HEK293 (cell line): ENCODE measurements around the gene APOC1.

ENCODE experiments used
- CTCF ChIA-PET: fragments of 350-600 bp; formaldehyde crosslinking; extraction: SDS; loops from one replicate; lab custom pipeline; 2021; ENCODE audit warnings: antibody characterized with exemption; lab: Yijun Ruan, JAX
- POLR2A ChIA-PET: fragments of 300-600 bp; formaldehyde crosslinking; extraction: SDS; loops from one replicate; lab custom pipeline; 2020; ENCODE audit warnings: antibody characterized with exemption, inconsistent platforms; lab: Yijun Ruan, JAX
- H3K27ac ChIP-seq: fragments of 200-500 bp; sonication (Bioruptor generic); 2 replicates; pipeline ENCODE4 v1.5.1; 2014; ENCODE audit warnings: low read depth, low read length, control low read depth, inconsistent platforms; ENCODE audit errors: extremely low read depth
- H3K36me3 ChIP-seq, 2 experiments: fragments of 200-500 bp in 1 of 2; sonication (Bioruptor generic) in 1 of 2; 1 replicate in 1 of 2; 2 replicates in 1 of 2; pipeline ENCODE4 v1.5.1; 2014 to 2017; ENCODE audit warnings: inconsistent platforms in 2 of 2, low read length in 2 of 2; ENCODE audit not compliant: control insufficient read depth in 2 of 2, insufficient read depth in 1 of 2
- H3K4me1 ChIP-seq: fragments of 200-500 bp; sonication (Bioruptor generic); 2 replicates; pipeline ENCODE4 v1.5.1; 2014; ENCODE audit warnings: mild to moderate bottlenecking, low read length, inconsistent platforms; ENCODE audit not compliant: control insufficient read depth, insufficient read depth
- H3K4me3 ChIP-seq: 2 replicates; pipeline ENCODE4 v1.5.1; 2011; ENCODE audit warnings: low read depth, mild to moderate bottlenecking, control low read depth, low read length, moderate library complexity
- H3K9me3 ChIP-seq: fragments of 200-500 bp; sonication (Bioruptor generic); 2 replicates; pipeline ENCODE4 v1.5.1; 2014; ENCODE audit warnings: low read depth, low read length, inconsistent platforms; ENCODE audit not compliant: control insufficient read depth, insufficient read depth
- GLIS1 ChIP-seq: fragments of 450-650 bp; formaldehyde crosslinking; IDR thresholded peaks from 2 replicates; pipeline ENCODE4 v1.5.1; 2016; ENCODE audit warnings: missing biosample characterization, missing genetic modification characterization
- KLF10 ChIP-seq: fragments of 450-650 bp; IDR thresholded peaks from 2 replicates; pipeline ENCODE4 v1.5.1; 2018; ENCODE audit warnings: missing biosample characterization, mild to moderate bottlenecking, missing genetic modification characterization
- ZBTB17 ChIP-seq: fragments of 450-650 bp; formaldehyde crosslinking; IDR thresholded peaks from 2 replicates; pipeline ENCODE4 v1.5.1; 2016; ENCODE audit warnings: missing biosample characterization, missing genetic modification characterization
- ZBTB21 ChIP-seq: fragments of 450-650 bp; formaldehyde crosslinking; IDR thresholded peaks from 2 replicates; pipeline ENCODE4 v1.5.1; 2017; ENCODE audit warnings: missing biosample characterization, missing genetic modification characterization
- ZBTB48 ChIP-seq: fragments of 450-650 bp; formaldehyde crosslinking; IDR thresholded peaks from 2 replicates; pipeline ENCODE4 v1.5.1; 2016; ENCODE audit warnings: missing biosample characterization, missing genetic modification characterization
- ZFHX2 ChIP-seq: fragments of 450-650 bp; formaldehyde crosslinking; conservative IDR thresholded peaks from 2 replicates; pipeline ENCODE4 v1.5.1; 2016; ENCODE audit warnings: missing biosample characterization, missing genetic modification characterization
- ZNF121 ChIP-seq: fragments of 450-650 bp; formaldehyde crosslinking; IDR thresholded peaks from 2 replicates; pipeline ENCODE4 v1.5.1; 2016; ENCODE audit warnings: missing biosample characterization, missing genetic modification characterization
- ZNF146 ChIP-seq: fragments of 450-650 bp; formaldehyde crosslinking; IDR thresholded peaks from 2 replicates; pipeline ENCODE4 v1.5.1; 2016; ENCODE audit warnings: missing biosample characterization, missing genetic modification characterization
- ZNF175 ChIP-seq: fragments of 450-650 bp; formaldehyde crosslinking; IDR thresholded peaks from 2 replicates; pipeline ENCODE4 v1.5.1; 2016; ENCODE audit warnings: missing biosample characterization, missing genetic modification characterization
- ZNF514 ChIP-seq: fragments of 450-650 bp; formaldehyde crosslinking; IDR thresholded peaks from 2 replicates; pipeline ENCODE4 v1.5.1; 2016; ENCODE audit warnings: missing biosample characterization, missing genetic modification characterization
- ZNF791 ChIP-seq: fragments of 450-650 bp; formaldehyde crosslinking; IDR thresholded peaks from 2 replicates; pipeline ENCODE4 v1.5.1; 2016; ENCODE audit warnings: missing biosample characterization, missing genetic modification characterization
- TF ChIP-seq, protein P1 (sequence below): fragments of 450-650 bp; formaldehyde crosslinking; IDR thresholded peaks from 2 replicates; pipeline ENCODE4 v1.5.1; 2016; ENCODE audit warnings: missing biosample characterization, missing genetic modification characterization
- TF ChIP-seq, protein P2 (sequence below): fragments of 450-650 bp; formaldehyde crosslinking; IDR thresholded peaks from 2 replicates; pipeline ENCODE4 v1.5.1; 2017; ENCODE audit warnings: missing biosample characterization, missing genetic modification characterization
- TF ChIP-seq, protein P3 (sequence below): fragments of 450-650 bp; formaldehyde crosslinking; conservative IDR thresholded peaks from 2 replicates; pipeline ENCODE4 v1.5.1; 2016; ENCODE audit warnings: low read depth, missing biosample characterization, missing genetic modification characterization
- TF ChIP-seq, protein P4 (sequence below): IDR thresholded peaks from 2 replicates; pipeline ENCODE4 v1.6.1; 2011; ENCODE audit warnings: mild to moderate bottlenecking, low read depth, low read length, borderline replicate concordance
- TF ChIP-seq, protein P5 (sequence below): fragments of 450-650 bp; formaldehyde crosslinking; IDR thresholded peaks from 2 replicates; pipeline ENCODE4 v1.5.1; 2016; ENCODE audit warnings: missing biosample characterization, missing genetic modification characterization, borderline replicate concordance

Gene APOC1

DNA sequence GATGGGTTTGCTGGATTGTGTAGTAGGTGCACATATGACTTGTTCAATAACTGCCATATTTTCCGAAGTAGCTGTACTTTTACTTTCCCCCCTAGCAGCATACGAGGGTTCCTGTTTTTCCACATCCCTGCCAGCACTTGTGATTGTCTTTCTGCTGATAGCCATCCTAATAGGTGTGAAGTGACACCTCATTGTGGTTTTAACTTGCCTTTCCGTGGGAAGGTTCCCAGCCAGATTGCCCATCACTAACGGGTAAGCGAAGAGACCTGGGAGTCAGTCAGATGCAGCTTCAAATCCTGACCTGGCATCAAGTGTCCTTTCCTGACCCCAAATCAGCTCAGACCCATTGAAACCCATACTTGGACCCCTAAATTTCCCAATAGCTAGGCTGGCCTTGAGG lies 45.3 kb downstream of the APOC1 start:
- H3K9me3 ChIP-seq, result no peaks in the 10 kb centered on the region
- no peak overlapping the region for H3K27ac ChIP-seq
- H3K4me3 ChIP-seq, result no peak overlapping the region
- TF ChIP-seq, protein P1, sequence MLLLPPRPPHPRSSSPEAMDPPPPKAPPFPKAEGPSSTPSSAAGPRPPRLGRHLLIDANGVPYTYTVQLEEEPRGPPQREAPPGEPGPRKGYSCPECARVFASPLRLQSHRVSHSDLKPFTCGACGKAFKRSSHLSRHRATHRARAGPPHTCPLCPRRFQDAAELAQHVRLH (tag by site-specific recombination), result no peak
- TF ChIP-seq GLIS1 (no peak), ZNF175 (tag by site-specific recombination) (no peak), ZBTB17 (no peak), ZNF514 (tag by site-specific recombination) (no peak)
- ChIA-PET CTCF (interaction anchor here (0.8 to 1.6 kb wide), 4 partner anchors 7 to 175 kb away, joined by 3 read pairs; no protein-coding TSS in a partner anchor), POLR2A (no interaction called here)
- H3K4me1 ChIP-seq, result peaks cover 8% of the 10 kb centered on the region
- peaks cover 41 to 50% of the 10 kb centered on the region in 2 experiments for H3K36me3 ChIP-seq

DNA sequence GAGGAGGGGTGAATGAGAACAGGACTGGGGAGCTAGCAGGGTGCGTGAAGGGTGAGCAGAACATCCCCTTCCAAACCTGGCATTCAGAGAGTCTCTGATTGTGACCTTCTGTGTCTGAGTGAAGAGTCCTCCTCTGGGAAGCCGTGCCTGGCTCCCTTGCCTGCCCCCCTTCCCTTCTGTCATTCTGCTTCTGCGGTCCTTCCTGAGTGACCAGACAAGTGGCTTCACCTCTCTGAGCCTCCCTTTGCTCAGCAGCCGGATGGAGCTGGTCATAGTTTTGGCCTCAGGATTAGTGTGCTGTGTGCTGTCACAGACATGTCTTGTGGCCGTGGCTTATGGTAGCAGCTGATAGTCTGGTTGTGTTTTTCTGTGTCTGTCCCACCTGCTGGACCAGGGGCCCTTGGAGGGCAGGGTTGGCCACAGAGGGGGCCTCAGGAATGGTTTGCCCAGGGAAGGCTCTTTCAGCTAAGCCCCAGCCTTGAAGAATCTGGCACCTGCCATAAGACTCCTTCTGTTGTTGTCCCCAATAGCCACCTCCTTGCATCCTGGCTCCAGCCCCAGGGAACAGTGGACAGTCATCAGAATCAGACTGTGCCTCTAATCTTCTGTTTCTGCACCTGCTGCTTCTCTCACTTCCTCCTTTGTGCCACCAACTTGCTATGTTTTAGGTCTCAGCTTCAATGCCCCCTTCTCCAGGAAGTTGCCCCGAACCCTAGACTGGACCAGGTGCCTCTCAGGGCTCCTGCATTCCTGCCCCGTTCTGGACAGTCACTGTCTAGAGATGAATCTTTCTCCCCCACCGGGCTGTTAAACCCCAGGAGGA lies 46.7 kb downstream of the APOC1 start:
- Histone ChIP-seq H3K36me3 (peaks cover 55 to 58% of the 10 kb centered on the region in 2 experiments), H3K27ac (0 out of 2 replicates have a peak overlapping the region, but pooled peaks have one; percentile 16), H3K9me3 (no peaks in the 10 kb centered on the region), H3K4me1 (peaks cover 7% of the 10 kb centered on the region), H3K4me3 (no peak overlapping the region)
- TF ChIP-seq, protein P2, sequence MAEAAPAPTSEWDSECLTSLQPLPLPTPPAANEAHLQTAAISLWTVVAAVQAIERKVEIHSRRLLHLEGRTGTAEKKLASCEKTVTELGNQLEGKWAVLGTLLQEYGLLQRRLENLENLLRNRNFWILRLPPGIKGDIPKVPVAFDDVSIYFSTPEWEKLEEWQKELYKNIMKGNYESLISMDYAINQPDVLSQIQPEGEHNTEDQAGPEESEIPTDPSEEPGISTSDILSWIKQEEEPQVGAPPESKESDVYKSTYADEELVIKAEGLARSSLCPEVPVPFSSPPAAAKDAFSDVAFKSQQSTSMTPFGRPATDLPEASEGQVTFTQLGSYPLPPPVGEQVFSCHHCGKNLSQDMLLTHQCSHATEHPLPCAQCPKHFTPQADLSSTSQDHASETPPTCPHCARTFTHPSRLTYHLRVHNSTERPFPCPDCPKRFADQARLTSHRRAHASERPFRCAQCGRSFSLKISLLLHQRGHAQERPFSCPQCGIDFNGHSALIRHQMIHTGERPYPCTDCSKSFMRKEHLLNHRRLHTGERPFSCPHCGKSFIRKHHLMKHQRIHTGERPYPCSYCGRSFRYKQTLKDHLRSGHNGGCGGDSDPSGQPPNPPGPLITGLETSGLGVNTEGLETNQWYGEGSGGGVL (tag by site-specific recombination), result no peak
- TF ChIP-seq, protein P3, sequence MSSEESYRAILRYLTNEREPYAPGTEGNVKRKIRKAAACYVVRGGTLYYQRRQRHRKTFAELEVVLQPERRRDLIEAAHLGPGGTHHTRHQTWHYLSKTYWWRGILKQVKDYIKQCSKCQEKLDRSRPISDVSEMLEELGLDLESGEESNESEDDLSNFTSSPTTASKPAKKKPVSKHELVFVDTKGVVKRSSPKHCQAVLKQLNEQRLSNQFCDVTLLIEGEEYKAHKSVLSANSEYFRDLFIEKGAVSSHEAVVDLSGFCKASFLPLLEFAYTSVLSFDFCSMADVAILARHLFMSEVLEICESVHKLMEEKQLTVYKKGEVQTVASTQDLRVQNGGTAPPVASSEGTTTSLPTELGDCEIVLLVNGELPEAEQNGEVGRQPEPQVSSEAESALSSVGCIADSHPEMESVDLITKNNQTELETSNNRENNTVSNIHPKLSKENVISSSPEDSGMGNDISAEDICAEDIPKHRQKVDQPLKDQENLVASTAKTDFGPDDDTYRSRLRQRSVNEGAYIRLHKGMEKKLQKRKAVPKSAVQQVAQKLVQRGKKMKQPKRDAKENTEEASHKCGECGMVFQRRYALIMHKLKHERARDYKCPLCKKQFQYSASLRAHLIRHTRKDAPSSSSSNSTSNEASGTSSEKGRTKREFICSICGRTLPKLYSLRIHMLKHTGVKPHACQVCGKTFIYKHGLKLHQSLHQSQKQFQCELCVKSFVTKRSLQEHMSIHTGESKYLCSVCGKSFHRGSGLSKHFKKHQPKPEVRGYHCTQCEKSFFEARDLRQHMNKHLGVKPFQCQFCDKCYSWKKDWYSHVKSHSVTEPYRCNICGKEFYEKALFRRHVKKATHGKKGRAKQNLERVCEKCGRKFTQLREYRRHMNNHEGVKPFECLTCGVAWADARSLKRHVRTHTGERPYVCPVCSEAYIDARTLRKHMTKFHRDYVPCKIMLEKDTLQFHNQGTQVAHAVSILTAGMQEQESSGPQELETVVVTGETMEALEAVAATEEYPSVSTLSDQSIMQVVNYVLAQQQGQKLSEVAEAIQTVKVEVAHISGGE (tag by site-specific recombination), result no peak
- TF ChIP-seq ZBTB21 (tag by site-specific recombination) (no peak), KLF10 (no peak), ZNF121 (no peak), ZNF146 (no peak), ZBTB48 (tag by site-specific recombination) (no peak), ZFHX2 (tag by site-specific recombination) (no peak), ZNF791 (no peak)
- TF ChIP-seq, protein P4, sequence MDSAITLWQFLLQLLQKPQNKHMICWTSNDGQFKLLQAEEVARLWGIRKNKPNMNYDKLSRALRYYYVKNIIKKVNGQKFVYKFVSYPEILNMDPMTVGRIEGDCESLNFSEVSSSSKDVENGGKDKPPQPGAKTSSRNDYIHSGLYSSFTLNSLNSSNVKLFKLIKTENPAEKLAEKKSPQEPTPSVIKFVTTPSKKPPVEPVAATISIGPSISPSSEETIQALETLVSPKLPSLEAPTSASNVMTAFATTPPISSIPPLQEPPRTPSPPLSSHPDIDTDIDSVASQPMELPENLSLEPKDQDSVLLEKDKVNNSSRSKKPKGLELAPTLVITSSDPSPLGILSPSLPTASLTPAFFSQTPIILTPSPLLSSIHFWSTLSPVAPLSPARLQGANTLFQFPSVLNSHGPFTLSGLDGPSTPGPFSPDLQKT, result no peak
- TF ChIP-seq, protein P5, sequence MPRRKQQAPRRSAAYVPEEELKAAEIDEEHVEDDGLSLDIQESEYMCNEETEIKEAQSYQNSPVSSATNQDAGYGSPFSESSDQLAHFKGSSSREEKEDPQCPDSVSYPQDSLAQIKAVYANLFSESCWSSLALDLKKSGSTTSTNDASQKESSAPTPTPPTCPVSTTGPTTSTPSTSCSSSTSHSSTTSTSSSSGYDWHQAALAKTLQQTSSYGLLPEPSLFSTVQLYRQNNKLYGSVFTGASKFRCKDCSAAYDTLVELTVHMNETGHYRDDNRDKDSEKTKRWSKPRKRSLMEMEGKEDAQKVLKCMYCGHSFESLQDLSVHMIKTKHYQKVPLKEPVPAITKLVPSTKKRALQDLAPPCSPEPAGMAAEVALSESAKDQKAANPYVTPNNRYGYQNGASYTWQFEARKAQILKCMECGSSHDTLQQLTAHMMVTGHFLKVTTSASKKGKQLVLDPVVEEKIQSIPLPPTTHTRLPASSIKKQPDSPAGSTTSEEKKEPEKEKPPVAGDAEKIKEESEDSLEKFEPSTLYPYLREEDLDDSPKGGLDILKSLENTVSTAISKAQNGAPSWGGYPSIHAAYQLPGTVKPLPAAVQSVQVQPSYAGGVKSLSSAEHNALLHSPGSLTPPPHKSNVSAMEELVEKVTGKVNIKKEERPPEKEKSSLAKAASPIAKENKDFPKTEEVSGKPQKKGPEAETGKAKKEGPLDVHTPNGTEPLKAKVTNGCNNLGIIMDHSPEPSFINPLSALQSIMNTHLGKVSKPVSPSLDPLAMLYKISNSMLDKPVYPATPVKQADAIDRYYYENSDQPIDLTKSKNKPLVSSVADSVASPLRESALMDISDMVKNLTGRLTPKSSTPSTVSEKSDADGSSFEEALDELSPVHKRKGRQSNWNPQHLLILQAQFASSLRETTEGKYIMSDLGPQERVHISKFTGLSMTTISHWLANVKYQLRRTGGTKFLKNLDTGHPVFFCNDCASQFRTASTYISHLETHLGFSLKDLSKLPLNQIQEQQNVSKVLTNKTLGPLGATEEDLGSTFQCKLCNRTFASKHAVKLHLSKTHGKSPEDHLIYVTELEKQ, result no peak
- ChIA-PET POLR2A (interaction anchor here (0.5 kb wide), 1 partner anchor 61 kb away, joined by 5 read pairs; no protein-coding TSS in a partner anchor), CTCF (interaction anchor here (1.1 to 1.6 kb wide), 2 partner anchors 9 to 33 kb away, joined by 3 read pairs; no protein-coding TSS in a partner anchor)
